Measurements from ENCODE around the gene ELF3. TPM values are rescaled to one million over a fixed set of nuclear protein-coding genes. Genes with fewer than 3 reads are reported as not detected.
A peak's percentile ranks its signal among the peaks of the same experiment; 100 is the strongest.

The ELF3 gene
- total and polyA plus RNA-seq, 2 experiments from 2014 or later = 12.3 to 19.5 TPM

DNA sequence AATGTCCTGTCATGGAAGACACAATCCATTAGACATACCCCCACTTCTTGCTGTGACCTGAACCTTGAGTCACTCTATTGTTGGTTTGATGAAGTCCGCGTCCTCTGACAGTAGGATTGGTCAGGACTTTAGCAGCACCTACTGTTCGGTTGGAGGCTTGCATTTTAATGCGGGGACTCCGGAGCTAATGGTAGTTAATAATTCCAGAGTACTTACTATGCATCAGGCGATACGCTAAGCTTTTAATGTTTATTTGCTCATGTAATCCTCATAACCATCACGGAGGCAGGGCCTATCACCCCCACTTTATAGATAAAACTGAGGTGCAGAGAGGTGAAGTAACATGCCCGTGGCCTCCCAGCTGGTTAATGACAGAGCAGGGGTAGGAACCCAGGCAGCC lies 7.9 kb upstream of the ELF3 start:
- Histone ChIP-seq H2AFZ (no peak overlapping the region), H3K79me2 (replicated peaks; ENCODE audit: insufficient read depth) (no peaks in the 10 kb centered on the region; the same call in 1 of the 2 replicates), H3K4me1 (ENCODE audit: insufficient read depth) (peaks cover 20% of the 10 kb centered on the region), H3K27me3 (ENCODE audit: insufficient read depth) (no peaks in the 10 kb centered on the region), H4K20me1 (replicated peaks; ENCODE audit: insufficient read depth) (no peaks in the 10 kb centered on the region; the same call in 1 of the 2 replicates), H3K4me3 (no peak overlapping the region), H3K27ac (ENCODE audit: low read depth) (no peak overlapping the region), H3K4me2 (no peak overlapping the region), H3K9me2 (ENCODE audit: insufficient read depth) (no peaks in the 10 kb centered on the region), H3F3A (replicated peaks; ENCODE audit: low read depth) (peaks cover 18% of the 10 kb centered on the region; the same call in 1 of the 2 replicates), H3K36me3 (ENCODE audit: insufficient read depth) (peaks cover 29% of the 10 kb centered on the region; the same call in 1 of the 2 replicates)
- Mint-ChIP-seq H3K27me3 (ENCODE audit: insufficient read depth, low read depth, poor library complexity) (peaks cover 3% of the 10 kb centered on the region), H3K4me1 (peaks cover 19% of the 10 kb centered on the region), H3K36me3 (ENCODE audit: low read depth) (peaks cover 75% of the 10 kb centered on the region), H3K4me3 (no peak overlapping the region), H3K27ac (no peak overlapping the region), H3K9me3 (no peaks in the 10 kb centered on the region)
- DNase-seq (ENCODE audit: low spot score) (no peak), ATAC-seq (no peak)
- no peak for TF ChIP-seq STAT1 (IDR thresholded peaks at IDR 0.05; ENCODE audit: unreplicated experiment)
- TF ChIP-seq, protein P1, sequence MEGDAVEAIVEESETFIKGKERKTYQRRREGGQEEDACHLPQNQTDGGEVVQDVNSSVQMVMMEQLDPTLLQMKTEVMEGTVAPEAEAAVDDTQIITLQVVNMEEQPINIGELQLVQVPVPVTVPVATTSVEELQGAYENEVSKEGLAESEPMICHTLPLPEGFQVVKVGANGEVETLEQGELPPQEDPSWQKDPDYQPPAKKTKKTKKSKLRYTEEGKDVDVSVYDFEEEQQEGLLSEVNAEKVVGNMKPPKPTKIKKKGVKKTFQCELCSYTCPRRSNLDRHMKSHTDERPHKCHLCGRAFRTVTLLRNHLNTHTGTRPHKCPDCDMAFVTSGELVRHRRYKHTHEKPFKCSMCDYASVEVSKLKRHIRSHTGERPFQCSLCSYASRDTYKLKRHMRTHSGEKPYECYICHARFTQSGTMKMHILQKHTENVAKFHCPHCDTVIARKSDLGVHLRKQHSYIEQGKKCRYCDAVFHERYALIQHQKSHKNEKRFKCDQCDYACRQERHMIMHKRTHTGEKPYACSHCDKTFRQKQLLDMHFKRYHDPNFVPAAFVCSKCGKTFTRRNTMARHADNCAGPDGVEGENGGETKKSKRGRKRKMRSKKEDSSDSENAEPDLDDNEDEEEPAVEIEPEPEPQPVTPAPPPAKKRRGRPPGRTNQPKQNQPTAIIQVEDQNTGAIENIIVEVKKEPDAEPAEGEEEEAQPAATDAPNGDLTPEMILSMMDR (conservative IDR thresholded peaks at IDR 0.05; ENCODE audit: low read depth in 2 of 2) = peak in 1 of 2 experiments; percentile 28; a peak in 1 of 4 replicates

DNA sequence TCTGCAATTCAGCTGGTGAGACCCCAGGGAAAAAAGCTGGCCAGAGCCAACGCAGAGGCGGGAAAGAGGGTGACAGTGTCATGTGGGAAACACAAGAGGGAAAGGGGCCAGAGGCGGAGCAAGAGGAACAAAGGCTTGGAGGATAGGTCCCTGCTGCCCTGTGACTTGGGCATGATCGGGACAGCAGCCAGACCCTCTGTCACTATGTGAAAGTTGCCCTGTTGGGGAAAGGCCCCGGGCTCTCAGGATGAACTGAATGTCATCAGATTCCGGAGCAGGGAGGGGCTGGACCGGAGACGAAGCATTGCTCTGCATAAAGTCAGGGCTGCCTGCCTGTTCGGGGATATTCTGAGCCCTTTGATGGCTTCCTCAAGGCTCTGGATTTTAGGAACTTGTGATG lies 5.7 kb upstream of the ELF3 start:
- Histone ChIP-seq H3K4me3 (no peak overlapping the region), H2AFZ (no peak overlapping the region), H3K9me2 (ENCODE audit: insufficient read depth) (no peaks in the 10 kb centered on the region), H3F3A (replicated peaks; ENCODE audit: low read depth) (peaks cover 13% of the 10 kb centered on the region; the same call in 1 of the 2 replicates), H3K27me3 (ENCODE audit: insufficient read depth) (no peaks in the 10 kb centered on the region), H3K36me3 (ENCODE audit: insufficient read depth) (peaks cover 26% of the 10 kb centered on the region; the same call in 1 of the 2 replicates), H3K4me2 (no peak overlapping the region), H3K79me2 (replicated peaks; ENCODE audit: insufficient read depth) (peaks cover 4% of the 10 kb centered on the region), H3K4me1 (ENCODE audit: insufficient read depth) (peaks cover 38% of the 10 kb centered on the region), H3K27ac (ENCODE audit: low read depth) (peak overlapping the region; percentile 63; the same call in 1 of the 2 replicates), H4K20me1 (replicated peaks; ENCODE audit: insufficient read depth) (no peaks in the 10 kb centered on the region; the same call in 1 of the 2 replicates)
- H3K27ac Mint-ChIP-seq = peak overlapping the region; percentile 78; the same call in 1 of the 2 replicates
- DNase-seq (ENCODE audit: low spot score) (no peak), ATAC-seq (no peak)
- H3K36me3 Mint-ChIP-seq (ENCODE audit: low read depth) = peaks cover 63% of the 10 kb centered on the region
- peaks cover 39% of the 10 kb centered on the region for H3K4me1 Mint-ChIP-seq
- H3K27me3 Mint-ChIP-seq (ENCODE audit: insufficient read depth, low read depth, poor library complexity) = peaks cover 10% of the 10 kb centered on the region
- H3K4me3 Mint-ChIP-seq = no peak overlapping the region; the same call in 2 of the 3 replicates
- H3K9me3 Mint-ChIP-seq = no peaks in the 10 kb centered on the region
- TF ChIP-seq CREB1 (CRISPR knock-in tag; IDR thresholded peaks at IDR 0.05; ENCODE audit: low read depth) (no peak), NANOG (IDR thresholded peaks at IDR 0.05; ENCODE audit: borderline replicate concordance) (no peak), JUNB (IDR thresholded peaks at IDR 0.05; ENCODE audit: unreplicated experiment) (no peak), STAT1 (IDR thresholded peaks at IDR 0.05; ENCODE audit: unreplicated experiment) (no peak), ZNF331 (CRISPR knock-in tag; IDR thresholded peaks at IDR 0.05; ENCODE audit: low read depth) (no peak), POLR2AphosphoS5 (IDR thresholded peaks at IDR 0.05; ENCODE audit: low read depth) (no peak), EZH2 (IDR thresholded peaks at IDR 0.05; ENCODE audit: low read depth, unreplicated experiment) (no peak)
- TF ChIP-seq, protein P2, sequence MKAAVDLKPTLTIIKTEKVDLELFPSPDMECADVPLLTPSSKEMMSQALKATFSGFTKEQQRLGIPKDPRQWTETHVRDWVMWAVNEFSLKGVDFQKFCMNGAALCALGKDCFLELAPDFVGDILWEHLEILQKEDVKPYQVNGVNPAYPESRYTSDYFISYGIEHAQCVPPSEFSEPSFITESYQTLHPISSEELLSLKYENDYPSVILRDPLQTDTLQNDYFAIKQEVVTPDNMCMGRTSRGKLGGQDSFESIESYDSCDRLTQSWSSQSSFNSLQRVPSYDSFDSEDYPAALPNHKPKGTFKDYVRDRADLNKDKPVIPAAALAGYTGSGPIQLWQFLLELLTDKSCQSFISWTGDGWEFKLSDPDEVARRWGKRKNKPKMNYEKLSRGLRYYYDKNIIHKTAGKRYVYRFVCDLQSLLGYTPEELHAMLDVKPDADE (IDR thresholded peaks at IDR 0.05) = no peak
- TF ChIP-seq, protein P1 (conservative IDR thresholded peaks at IDR 0.05; ENCODE audit: low read depth in 2 of 2) = no peak
- TF ChIP-seq, protein P3, sequence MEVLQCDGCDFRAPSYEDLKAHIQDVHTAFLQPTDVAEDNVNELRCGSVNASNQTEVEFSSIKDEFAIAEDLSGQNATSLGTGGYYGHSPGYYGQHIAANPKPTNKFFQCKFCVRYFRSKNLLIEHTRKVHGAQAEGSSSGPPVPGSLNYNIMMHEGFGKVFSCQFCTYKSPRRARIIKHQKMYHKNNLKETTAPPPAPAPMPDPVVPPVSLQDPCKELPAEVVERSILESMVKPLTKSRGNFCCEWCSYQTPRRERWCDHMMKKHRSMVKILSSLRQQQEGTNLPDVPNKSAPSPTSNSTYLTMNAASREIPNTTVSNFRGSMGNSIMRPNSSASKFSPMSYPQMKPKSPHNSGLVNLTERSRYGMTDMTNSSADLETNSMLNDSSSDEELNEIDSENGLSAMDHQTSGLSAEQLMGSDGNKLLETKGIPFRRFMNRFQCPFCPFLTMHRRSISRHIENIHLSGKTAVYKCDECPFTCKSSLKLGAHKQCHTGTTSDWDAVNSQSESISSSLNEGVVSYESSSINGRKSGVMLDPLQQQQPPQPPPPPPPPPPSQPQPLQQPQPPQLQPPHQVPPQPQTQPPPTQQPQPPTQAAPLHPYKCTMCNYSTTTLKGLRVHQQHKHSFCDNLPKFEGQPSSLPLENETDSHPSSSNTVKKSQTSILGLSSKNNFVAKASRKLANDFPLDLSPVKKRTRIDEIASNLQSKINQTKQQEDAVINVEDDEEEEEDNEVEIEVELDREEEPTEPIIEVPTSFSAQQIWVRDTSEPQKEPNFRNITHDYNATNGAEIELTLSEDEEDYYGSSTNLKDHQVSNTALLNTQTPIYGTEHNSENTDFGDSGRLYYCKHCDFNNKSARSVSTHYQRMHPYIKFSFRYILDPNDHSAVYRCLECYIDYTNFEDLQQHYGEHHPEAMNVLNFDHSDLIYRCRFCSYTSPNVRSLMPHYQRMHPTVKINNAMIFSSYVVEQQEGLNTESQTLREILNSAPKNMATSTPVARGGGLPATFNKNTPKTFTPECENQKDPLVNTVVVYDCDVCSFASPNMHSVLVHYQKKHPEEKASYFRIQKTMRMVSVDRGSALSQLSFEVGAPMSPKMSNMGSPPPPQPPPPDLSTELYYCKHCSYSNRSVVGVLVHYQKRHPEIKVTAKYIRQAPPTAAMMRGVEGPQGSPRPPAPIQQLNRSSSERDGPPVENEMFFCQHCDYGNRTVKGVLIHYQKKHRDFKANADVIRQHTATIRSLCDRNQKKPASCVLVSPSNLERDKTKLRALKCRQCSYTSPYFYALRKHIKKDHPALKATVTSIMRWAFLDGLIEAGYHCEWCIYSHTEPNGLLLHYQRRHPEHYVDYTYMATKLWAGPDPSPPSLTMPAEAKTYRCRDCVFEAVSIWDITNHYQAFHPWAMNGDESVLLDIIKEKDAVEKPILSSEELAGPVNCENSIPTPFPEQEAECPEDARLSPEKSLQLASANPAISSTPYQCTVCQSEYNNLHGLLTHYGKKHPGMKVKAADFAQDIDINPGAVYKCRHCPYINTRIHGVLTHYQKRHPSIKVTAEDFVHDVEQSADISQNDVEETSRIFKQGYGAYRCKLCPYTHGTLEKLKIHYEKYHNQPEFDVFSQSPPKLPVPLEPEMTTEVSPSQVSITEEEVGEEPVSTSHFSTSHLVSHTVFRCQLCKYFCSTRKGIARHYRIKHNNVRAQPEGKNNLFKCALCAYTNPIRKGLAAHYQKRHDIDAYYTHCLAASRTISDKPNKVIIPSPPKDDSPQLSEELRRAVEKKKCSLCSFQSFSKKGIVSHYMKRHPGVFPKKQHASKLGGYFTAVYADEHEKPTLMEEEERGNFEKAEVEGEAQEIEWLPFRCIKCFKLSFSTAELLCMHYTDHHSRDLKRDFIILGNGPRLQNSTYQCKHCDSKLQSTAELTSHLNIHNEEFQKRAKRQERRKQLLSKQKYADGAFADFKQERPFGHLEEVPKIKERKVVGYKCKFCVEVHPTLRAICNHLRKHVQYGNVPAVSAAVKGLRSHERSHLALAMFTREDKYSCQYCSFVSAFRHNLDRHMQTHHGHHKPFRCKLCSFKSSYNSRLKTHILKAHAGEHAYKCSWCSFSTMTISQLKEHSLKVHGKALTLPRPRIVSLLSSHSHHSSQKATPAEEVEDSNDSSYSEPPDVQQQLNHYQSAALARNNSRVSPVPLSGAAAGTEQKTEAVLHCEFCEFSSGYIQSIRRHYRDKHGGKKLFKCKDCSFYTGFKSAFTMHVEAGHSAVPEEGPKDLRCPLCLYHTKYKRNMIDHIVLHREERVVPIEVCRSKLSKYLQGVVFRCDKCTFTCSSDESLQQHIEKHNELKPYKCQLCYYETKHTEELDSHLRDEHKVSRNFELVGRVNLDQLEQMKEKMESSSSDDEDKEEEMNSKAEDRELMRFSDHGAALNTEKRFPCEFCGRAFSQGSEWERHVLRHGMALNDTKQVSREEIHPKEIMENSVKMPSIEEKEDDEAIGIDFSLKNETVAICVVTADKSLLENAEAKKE (CRISPR knock-in tag; IDR thresholded peaks at IDR 0.05) = no peak

All from GM23338 (cell line).